Left lobe of liver (tissue), 1 donor: ENCODE results near the gene FOCAD. TPM values are rescaled to one million over a fixed set of nuclear protein-coding genes. Genes with fewer than 3 reads are reported as not detected.

ENCODE experiments used
- total RNA-seq: library from RNA; stranded (reverse); gene quantifications from one replicate; pipeline ENCODE4 v1.2.1, GENCODE V29; 2021
- donor health status: DM: no; HTN: yes; CAD: no.

The FOCAD gene
- total RNA-seq, 1 donor from 2014 or later: 7.5 TPM

Other genes with a start within 250 kb of the FOCAD start
- 2.0 TPM for gene MLLT3, start 61.8 kb upstream of the FOCAD start, total RNA-seq